CD4-positive, alpha-beta T cell treated with Interleukin-2 at 100 ng/mL for 4 hours (primary cell): ENCODE results near the gene TVP23B.
"Not testable (repeated sequence)": the region's sequence is repeated elsewhere in the genome, so short reads cannot be mapped to it uniquely, and the experiment has no call there.

Source experiments
- DNase-seq: peaks from one replicate; pipeline ENCODE4 v3.0.0-alpha.2; 2020; ENCODE audit warnings: low spot score

The TVP23B gene

DNA sequence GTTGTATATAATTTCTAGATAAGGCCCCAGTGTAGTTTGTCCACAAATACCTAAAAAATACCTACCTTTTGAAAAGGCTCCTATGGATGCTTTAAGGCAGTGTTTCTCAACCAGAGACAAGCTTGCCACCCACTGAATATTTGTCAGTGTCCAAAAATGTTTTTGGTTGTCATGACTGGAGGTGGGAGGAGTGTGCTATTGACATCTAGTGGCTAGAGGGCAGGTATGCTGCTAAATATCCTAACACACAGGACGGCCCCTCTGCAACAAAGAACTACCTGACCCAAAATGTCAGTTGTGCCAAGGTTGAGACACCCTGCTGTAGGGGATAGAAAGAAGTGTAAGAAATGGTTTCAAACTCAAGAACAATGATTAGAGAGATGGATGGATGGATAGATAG is 10.4 kb downstream of the TVP23B start:
- DNase-seq = peak; percentile 24

DNA sequence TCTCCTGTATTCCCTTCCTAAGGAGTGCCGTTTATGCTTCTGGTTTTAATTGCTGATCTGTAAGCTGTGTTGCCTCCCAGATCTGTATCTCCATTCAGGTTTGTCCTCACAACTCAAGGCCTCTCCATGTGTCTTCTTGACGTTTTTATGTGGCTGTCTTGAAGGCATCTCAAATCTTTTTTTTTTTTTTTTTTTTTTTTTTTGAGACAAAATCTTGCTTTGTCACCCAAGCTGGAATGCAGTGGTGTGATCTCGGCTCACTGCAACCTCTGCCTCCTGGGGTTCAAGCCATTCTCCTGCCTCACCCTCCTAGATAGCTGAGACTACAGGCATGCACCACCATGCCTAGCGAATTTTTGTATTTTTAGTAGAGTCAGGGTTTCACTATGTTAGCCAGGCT is 13.9 kb downstream of the TVP23B start:
- not testable (repeated sequence) for DNase-seq

DNA sequence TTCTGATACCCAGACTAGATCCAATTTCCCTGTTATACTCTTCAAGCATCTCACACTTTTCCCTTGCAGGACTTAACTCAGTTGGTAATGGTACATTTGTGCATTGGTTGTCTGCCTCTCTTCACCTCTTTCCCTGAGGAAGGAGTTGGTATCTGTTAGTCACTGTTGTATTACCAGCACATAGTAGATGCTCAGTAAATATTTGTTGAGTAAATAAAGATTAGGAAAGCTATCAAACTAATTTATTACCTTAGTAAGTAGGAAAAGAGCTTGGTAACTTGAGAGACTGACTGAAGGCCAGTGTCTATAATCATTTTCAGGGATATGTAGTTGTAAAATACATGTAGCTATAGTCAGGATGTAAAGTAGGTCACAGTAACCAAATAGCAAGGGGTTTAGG is 15.9 kb downstream of the TVP23B start:
- DNase-seq = not testable (repeated sequence)

DNA sequence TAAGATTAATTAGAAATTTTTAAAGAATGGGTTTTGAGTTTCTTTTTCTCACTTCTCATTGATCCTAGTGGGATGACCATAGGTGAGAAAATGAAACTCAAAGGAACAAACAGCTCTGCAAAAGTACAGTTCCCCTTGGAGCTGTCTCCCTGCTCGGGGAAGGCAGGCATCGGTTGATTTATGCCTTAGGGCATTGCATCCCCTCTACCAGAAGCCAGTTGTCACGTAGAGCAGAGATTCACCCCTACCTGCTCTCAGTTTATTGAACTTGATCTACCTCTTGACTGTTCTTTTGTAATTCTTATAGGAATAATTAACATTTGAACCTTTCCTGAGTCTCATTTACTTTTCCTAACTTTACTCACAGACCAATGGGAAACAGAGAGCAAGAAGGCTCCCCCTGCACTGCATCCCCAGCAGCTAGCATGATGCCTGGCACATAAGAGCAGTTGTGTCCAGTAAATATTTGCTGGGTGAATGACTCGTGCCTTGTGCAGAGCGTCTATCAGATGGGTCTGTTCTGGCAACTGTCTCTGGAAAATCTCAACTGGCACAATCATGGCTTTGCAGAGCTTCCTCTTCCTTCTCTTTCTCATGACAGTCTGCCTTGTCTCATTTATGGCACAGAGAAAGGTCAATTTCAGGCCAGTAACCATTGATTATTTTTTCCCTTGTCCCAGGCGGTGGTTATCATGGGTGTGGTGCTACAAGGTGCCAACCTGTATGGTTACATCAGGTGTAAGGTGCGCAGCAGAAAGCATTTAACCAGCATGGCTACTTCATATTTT is 22.7 kb downstream of the TVP23B start:
- not testable (repeated sequence) for DNase-seq

DNA sequence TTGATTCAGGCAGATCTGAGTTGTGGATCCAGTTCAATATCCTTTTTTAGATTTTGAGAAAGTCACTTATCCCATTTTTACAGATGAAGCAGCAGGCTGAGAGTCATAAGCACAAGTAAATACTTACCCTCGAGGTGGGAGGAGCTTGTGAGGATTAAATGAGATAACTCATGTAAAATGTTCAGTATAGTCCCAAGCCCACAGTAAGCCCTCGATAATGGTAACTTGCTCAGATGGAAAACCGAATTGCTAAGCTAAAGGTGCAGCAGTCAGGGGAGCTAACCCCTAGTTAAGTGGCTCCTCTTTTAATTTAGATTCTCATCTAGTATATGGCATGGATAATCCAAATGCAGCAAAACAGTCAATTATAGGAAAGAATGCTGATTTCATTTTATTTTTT is 34.9 kb downstream of the TVP23B start:
- DNase-seq = not testable (repeated sequence)

DNA sequence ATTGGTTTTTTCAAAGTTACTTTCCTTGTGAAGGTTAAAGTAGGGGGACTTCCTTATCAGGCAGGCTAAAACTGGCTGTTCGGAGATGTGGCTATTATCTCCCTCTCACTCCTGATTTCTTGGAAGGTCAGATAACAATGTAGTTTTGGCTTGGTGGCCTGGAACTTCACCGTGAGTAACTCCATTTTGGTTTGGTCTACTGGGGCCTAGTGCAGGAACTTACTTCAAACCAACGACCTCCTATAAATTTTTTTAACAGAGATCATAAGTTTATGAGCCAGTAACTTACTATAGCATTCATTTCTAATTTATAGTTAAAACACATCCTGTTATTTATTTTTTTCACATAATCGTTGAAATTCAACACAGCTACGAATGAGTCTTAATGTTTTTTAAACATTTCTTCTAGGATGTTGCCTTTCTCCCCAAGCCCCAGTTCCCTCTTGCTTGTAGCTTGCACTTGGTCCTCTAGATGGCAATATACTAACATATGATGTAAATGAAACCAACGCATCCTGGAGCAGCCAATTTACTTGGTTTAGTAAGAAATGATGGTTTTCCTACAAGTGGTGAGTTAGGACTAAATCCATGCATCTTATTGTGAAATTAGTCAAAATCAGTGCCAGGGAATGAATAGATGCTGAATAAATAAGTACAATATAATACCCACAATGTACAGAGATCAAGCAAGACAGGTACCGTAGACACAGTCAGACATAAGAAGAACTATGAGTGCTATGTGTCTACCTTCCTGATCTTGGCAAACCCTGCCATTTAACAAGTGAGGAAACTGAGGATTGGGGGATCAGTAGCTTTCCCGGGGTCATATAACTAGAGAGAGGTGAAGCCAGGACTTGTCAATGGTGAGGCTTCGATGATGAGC is 35.7 kb downstream of the TVP23B start:
- DNase-seq = peak; percentile 75

DNA sequence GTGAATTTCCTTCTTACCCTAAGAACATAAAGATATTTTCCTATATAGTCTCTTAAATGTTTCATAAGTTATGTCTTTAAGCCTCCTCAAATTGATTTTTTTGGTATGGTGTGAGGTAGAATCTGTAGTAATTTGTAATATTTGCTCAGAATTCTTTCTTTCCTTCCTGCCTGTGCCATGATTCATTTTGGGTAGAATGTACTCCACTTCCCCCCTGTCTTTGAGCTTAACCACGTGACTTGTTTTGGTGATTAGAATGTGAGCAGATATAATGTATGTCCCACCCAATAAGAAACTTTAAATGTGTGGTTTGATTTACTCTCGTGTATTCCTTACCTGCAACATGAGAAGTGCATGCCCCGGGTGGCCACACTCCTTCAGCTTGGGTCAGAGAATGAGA is 40.4 kb downstream of the TVP23B start:
- DNase-seq = not testable (repeated sequence)

DNA sequence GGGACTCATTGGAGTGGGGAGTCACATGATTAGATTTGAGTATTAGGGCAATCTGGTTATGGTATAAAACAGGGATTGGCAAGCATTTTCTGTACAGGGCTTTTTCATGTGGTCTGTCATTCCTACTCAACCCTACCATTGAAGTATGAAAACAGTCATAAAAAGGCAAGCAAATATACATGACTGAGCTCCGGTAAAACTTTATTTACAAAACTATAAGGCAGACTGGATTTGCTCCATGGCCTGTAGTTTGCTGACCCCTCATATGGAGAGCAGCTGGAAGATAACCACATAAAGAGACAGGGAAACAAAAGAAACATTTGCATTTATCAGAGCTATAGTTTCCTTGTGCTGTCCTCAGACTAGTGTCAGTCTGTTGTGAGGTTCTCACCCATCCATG is 46.6 kb downstream of the TVP23B start:
- DNase-seq = not testable (repeated sequence)

DNA sequence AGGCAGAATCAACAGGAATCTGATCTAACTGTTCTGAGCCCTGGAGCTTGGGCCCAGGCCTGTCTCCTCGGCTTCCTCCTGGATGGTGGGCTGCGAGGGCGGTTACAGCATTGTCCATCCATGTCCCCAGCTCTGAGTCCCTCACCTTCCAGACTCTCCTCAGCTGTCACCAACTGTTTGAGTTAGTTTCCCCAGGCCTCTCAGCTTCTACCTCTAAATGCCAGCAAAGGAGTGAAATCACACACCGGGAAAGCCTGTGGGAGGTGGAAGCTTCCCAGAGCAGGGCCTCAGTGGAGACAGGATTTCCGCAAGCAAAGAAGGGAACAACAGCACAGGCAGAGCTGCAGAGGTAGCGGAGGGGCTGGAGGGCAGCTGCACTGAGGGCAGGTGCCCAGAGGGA is 67.5 kb downstream of the TVP23B start:
- no peak for DNase-seq

DNA sequence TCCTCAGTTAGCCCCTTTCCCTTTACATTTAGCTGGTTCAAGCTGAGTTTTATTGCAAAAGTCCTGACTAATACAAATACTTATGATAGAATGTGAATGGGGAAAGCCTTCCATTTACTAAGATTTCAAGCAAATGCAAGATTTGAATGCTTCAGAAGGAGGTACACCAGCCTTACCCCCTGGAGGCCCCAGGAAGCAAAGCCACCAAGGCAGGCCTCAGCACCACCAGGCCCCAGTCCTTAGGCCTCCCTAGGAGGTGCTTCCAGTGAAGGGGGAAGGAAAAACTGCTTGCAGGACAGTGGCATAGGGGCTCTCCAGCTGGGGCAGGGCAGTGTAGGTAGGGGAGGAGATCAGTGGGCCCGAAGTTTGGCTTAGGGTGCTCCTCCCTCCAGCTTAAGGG is 69.7 kb downstream of the TVP23B start:
- DNase-seq = no peak

DNA sequence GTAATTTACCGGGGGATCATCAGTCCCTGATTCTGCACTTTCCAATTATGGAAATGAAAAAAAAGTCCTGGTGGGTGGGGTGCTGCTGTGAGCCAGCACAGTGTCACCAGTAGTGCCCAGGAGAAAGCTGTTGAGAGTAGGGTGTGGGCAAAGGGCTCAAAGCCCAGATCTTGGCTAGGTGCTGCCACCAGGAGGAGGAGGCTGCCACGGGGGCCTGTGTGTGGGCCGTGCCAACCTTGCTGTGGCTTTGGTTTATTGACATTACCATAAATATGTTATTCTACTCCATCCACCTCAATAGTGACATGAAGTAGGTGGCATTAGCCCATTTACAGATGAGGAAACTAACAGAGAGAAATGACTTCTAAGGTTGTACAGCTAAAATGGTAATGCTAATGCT is 70.2 kb downstream of the TVP23B start:
- no peak for DNase-seq

DNA sequence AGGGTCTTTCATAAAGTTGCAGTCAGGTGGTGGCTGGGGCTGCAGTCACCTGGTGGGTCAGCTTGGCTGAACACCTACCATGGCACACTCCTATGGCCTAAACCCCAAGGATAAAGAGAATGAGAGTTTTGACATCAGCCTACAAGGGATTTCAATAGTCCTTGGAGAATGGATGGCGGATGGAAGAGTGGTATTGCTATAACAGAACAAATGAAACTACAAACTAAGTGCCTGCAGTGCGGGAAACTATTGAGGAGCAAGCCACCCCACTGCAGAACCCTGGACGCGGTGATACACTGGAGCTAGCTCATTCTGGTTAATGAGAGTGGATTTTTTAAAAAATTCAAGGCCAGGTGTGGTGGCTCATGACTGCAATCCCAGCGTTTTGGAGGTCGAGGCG is 74.0 kb downstream of the TVP23B start:
- DNase-seq = no peak

DNA sequence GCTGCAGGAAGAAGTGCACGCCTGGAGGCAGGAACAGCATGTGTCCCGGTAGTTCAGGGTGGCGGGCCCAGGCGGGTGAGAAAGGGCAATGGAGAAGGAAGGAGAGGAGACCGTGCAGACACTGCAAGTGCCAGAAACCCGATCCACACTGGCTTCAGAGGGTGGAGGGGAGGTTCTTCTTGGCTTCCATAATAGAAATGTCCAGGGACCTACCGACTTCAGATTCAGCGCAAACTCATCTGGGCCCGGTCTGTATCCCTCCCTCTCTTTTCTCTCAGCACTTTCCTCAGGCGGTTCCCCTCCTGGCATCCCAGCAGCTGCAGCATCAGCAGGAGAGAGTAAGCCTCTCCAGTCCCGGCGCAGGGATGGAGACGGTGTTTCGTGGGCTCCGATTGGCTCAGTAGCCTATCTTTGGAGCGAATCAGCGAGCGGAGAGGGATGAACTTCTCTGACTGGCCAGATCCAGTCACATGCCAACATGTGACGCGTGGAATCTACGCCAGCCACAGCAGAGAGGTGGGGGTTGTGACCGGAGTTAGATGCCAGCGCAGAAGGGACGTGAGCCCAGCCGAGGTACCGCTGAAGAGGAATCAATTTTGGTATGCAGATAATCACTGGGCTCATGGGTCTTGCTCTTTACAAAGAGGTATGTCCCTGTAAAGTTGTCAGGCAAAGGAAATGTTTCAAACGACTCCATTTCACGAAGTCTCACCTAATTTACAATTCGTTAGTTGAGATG is 75.0 kb downstream of the TVP23B start:
- peak; percentile 90 for DNase-seq
